Measurements from ENCODE around the gene PRRC2B.

DNA sequence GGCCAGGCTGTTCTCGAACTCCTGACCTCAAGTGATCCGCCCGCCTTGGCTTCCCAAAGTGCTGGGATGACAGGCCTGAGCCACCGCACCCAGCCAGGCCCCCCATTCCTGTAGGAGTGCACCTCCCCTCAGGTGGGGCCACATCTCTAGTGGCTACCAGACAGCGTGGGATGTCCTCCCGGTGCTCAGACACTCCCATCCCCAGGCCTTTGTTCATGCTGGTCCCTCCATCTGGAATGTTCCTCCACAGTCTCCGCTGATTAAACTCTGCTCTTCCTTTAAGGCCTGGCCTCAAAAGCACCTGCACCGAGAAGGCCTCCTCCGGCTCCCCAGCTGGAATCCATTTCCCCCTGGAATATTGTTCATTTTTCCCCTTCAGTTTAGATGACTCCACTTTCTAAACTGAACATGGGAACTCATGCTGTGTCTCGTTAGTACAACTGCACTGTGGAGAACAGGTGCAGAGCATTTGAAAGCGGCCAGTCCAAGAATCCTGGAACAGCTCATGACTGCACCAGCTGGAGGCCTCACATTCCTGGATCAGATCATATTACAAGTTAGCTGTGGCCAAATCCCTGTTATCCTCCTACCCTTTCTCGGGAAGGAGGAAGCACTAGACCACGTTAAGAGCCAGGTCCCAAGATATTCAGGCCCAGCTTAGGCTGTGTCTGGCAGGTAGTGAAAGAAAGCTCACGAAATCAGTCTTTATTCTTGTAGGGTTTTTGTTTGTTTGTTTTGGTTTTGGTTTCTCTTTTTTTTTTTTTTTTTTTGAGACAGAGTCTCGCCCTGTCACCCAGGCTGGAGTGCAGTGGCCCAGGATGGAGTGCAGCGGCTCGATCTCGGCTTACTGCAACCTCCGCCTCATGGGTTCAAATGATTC lies 10.8 kb upstream of the PRRC2B start:
- TF ChIP-seq POLR2AphosphoS5 (IDR thresholded peaks at IDR 0.05; ENCODE audit: low read depth, low read length) (no peak), CTCF (IDR thresholded peaks at IDR 0.05 in 2 of 3, conservative IDR thresholded peaks at IDR 0.05 in 1 of 3; ENCODE audit: borderline replicate concordance in 1 of 3, insufficient read depth in 1 of 3, low read depth in 2 of 3, low read length in 2 of 3) (no peak)

All from HCT116 (cell line).